Measurements from ENCODE around the gene INA.
"Not testable (repeated sequence)": the region's sequence is repeated elsewhere in the genome, so short reads cannot be mapped to it uniquely, and the experiment has no call there.

Gene INA

GRCh38 chr10:103246324-103246723, 30.6 kb upstream of the INA start:
- TF ChIP-seq TAF1 (IDR thresholded peaks at IDR 0.05; ENCODE audit: borderline replicate concordance, low read depth, low read length) (no peak), POLR2AphosphoS5 (IDR thresholded peaks at IDR 0.05; ENCODE audit: low read depth, low read length) (no peak), POLR2A (IDR thresholded peaks at IDR 0.05; ENCODE audit: low read depth, low read length) (no peak)

DNA sequence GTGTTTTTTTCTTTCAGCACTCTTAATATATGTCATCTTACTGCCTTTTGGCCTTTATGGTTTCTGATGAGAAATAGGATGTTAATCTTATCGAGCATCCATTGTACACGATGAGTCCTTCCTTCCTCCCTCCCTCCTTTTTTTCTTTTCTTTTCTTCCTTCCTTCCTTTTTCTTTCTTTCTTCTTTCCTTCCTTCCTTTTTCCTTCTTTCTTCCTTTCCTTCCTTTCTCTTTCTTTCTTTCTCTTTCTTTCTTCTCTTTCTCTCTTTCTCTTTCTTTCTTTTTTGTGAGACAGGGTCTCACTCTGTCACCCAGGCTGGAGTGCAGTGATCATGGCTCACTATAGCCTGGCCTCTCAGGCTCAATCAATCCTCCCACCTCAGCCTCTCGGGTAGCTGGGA, 22.8 kb upstream of the INA start:
- TF ChIP-seq TAF1 (IDR thresholded peaks at IDR 0.05; ENCODE audit: borderline replicate concordance, low read depth, low read length) (no peak), POLR2A (IDR thresholded peaks at IDR 0.05; ENCODE audit: low read depth, low read length) (no peak), POLR2AphosphoS5 (IDR thresholded peaks at IDR 0.05; ENCODE audit: low read depth, low read length) (no peak)
- FAIRE-seq (no peak), DNase-seq (ENCODE audit: insufficient read length) (no peak)

More at GRCh38 chr10:103246324-103246723, 30.6 kb upstream of the INA start:
- FAIRE-seq (no peak), DNase-seq (ENCODE audit: insufficient read length) (no peak)

- FAIRE-seq = no peak
Measured at GRCh38 chr10:103254538-103255325, 22.2 kb upstream of the INA start.

DNA sequence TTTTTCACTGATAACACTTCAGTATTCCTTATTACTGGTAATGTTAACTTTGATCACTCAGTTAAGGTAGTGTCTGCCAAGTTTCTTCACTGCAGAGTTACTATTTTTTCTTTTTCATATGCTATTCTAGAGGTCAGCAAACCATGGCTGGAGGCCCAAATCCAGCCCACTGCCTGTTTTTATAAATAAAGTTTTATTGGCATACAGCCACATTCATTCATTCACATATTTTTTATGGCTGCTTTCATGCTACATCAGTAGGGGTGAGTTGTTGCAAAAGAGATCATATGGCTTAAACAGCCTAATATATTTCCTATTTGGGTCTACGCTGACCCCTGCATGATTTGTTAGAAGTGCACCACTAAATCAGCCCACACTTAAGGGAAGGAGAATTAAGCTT, 20.3 kb upstream of the INA start:
- TF ChIP-seq POLR2AphosphoS5 (IDR thresholded peaks at IDR 0.05; ENCODE audit: low read depth, low read length) (no peak), TAF1 (IDR thresholded peaks at IDR 0.05; ENCODE audit: borderline replicate concordance, low read depth, low read length) (no peak), POLR2A (IDR thresholded peaks at IDR 0.05; ENCODE audit: low read depth, low read length) (no peak)
- FAIRE-seq = no peak
- no peak for DNase-seq (ENCODE audit: insufficient read length)

More at GRCh38 chr10:103254538-103255325, 22.2 kb upstream of the INA start:
- TF ChIP-seq POLR2AphosphoS5 (IDR thresholded peaks at IDR 0.05; ENCODE audit: low read depth, low read length) (no peak), TAF1 (IDR thresholded peaks at IDR 0.05; ENCODE audit: borderline replicate concordance, low read depth, low read length) (no peak), POLR2A (IDR thresholded peaks at IDR 0.05; ENCODE audit: low read depth, low read length) (no peak)
- DNase-seq (ENCODE audit: insufficient read length) = no peak

GRCh38 chr10:103257812-103258211, 19.1 kb upstream of the INA start:
- no peak for FAIRE-seq

GRCh38 chr10:103258928-103259327, 18.0 kb upstream of the INA start:
- DNase-seq (ENCODE audit: insufficient read length); FAIRE-seq: not testable (repeated sequence)

More at GRCh38 chr10:103257812-103258211, 19.1 kb upstream of the INA start:
- no peak for DNase-seq (ENCODE audit: insufficient read length)
- TF ChIP-seq POLR2A (IDR thresholded peaks at IDR 0.05; ENCODE audit: low read depth, low read length) (no peak), TAF1 (IDR thresholded peaks at IDR 0.05; ENCODE audit: borderline replicate concordance, low read depth, low read length) (no peak), POLR2AphosphoS5 (IDR thresholded peaks at IDR 0.05; ENCODE audit: low read depth, low read length) (no peak)

GRCh38 chr10:103259989-103260388, 16.9 kb upstream of the INA start:
- DNase-seq (ENCODE audit: insufficient read length) (no peak), FAIRE-seq (no peak)
- TF ChIP-seq POLR2A (IDR thresholded peaks at IDR 0.05; ENCODE audit: low read depth, low read length) (no peak), POLR2AphosphoS5 (IDR thresholded peaks at IDR 0.05; ENCODE audit: low read depth, low read length) (no peak), TAF1 (IDR thresholded peaks at IDR 0.05; ENCODE audit: borderline replicate concordance, low read depth, low read length) (no peak)

DNA sequence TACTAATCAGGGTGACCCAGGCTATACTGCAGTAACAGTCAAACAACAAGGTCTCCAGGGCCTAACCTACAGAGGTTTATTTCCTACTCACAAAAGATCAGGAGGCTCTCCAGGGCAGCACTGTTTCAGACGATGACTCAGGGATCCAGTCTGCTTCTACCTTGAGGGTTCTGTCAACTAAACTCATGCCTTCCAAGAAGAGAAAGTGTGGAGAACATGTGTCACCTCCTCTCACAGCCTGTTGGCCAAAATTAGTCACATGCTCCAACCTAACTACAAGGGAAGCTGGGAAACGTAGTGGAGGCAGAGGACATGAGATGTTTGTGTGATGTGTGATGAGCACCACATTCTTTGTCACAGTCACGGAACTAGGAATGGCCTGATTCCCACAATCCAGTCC, 14.7 kb upstream of the INA start:
- TF ChIP-seq POLR2AphosphoS5 (IDR thresholded peaks at IDR 0.05; ENCODE audit: low read depth, low read length) (no peak), POLR2A (IDR thresholded peaks at IDR 0.05; ENCODE audit: low read depth, low read length) (no peak), TAF1 (IDR thresholded peaks at IDR 0.05; ENCODE audit: borderline replicate concordance, low read depth, low read length) (no peak)
- FAIRE-seq (no peak), DNase-seq (ENCODE audit: insufficient read length) (no peak)

- TF ChIP-seq POLR2AphosphoS5 (IDR thresholded peaks at IDR 0.05; ENCODE audit: low read depth, low read length) = no peak
- TF ChIP-seq TAF1 (IDR thresholded peaks at IDR 0.05; ENCODE audit: borderline replicate concordance, low read depth, low read length) = no peak
- no peak for TF ChIP-seq POLR2A (IDR thresholded peaks at IDR 0.05; ENCODE audit: low read depth, low read length)
- DNase-seq (ENCODE audit: insufficient read length) (no peak), FAIRE-seq (no peak)
Measured at GRCh38 chr10:103265717-103266329, 11.1 kb upstream of the INA start.

DNA sequence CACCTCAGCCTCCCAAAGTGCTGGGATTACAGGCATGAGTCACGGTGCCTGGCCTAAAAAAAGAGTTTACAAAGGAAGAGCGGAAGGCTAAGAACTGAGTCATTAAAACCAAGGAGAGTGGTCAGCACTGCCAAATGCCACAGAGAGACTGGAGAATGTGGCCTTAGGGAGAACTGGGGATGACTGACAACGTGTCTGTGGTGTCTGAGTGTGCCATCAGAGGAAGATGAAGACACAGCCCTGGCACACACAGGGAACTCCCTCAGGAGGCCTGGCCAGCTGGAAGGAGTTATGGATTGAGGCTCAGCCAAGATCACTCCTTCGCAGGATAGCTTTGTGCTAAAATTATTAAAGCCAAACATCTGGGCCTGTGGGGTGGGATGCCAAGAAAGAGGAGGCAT, 3.9 kb upstream of the INA start:
- FAIRE-seq (no peak), DNase-seq (ENCODE audit: insufficient read length) (no peak)
- TF ChIP-seq TAF1 (IDR thresholded peaks at IDR 0.05; ENCODE audit: borderline replicate concordance, low read depth, low read length) (no peak), POLR2AphosphoS5 (IDR thresholded peaks at IDR 0.05; ENCODE audit: low read depth, low read length) (no peak), POLR2A (IDR thresholded peaks at IDR 0.05; ENCODE audit: low read depth, low read length) (no peak)

- no peak for TF ChIP-seq TAF1 (IDR thresholded peaks at IDR 0.05; ENCODE audit: borderline replicate concordance, low read depth, low read length)
- no peak for TF ChIP-seq POLR2A (IDR thresholded peaks at IDR 0.05; ENCODE audit: low read depth, low read length)
- DNase-seq (ENCODE audit: insufficient read length) (no peak), FAIRE-seq (no peak)
Measured at GRCh38 chr10:103276251-103276895, 565 bp upstream of the INA start.
